GM18868 (cell line): Measurements from ENCODE around the gene PDE8B.

Experiments
- ATAC-seq: cut with Tn5 transposase; IDR thresholded peaks from one replicate; pipeline ENCODE4 v1.9.1; 2021; ENCODE audit warnings: mild to moderate bottlenecking, moderate library complexity; ENCODE audit not compliant: unreplicated experiment

PDE8B gene

GRCh38 chr5:77186652-77187370 is 23.7 kb upstream of the PDE8B start:
- ATAC-seq = no peak

GRCh38 chr5:77189421-77189820 is 21.1 kb upstream of the PDE8B start:
- ATAC-seq = no peak

GRCh38 chr5:77192441-77193050 is 17.9 kb upstream of the PDE8B start:
- ATAC-seq = no peak

- ATAC-seq = no peak
These were observed 15.7 kb upstream of the PDE8B start for GRCh38 chr5:77194762-77195161.

GRCh38 chr5:77197840-77198554 is 12.5 kb upstream of the PDE8B start:
- ATAC-seq = no peak

- no peak for ATAC-seq
These were observed 9.8 kb upstream of the PDE8B start for GRCh38 chr5:77200663-77201062.

- no peak for ATAC-seq
These were observed 8.3 kb upstream of the PDE8B start for GRCh38 chr5:77202145-77202544.

GRCh38 chr5:77204967-77205366 is 5.5 kb upstream of the PDE8B start:
- no peak for ATAC-seq

- no peak for ATAC-seq
These were observed 1.8 kb upstream of the PDE8B start for GRCh38 chr5:77208507-77209163.

- ATAC-seq = no peak
These were observed 887 bp upstream of the PDE8B start for GRCh38 chr5:77209495-77210090.

- no peak for ATAC-seq
These were observed 647 bp downstream of the PDE8B start for GRCh38 chr5:77210964-77211690.

GRCh38 chr5:77211691-77212047 is 1.2 kb downstream of the PDE8B start:
- ATAC-seq = no peak

- no peak for ATAC-seq
These were observed 3.1 kb downstream of the PDE8B start for GRCh38 chr5:77213601-77214000.

- ATAC-seq = no peak
These were observed 3.7 kb downstream of the PDE8B start for GRCh38 chr5:77214151-77214550.

GRCh38 chr5:77218263-77218662 is 7.8 kb downstream of the PDE8B start:
- ATAC-seq = no peak

- ATAC-seq = no peak
These were observed 10.6 kb downstream of the PDE8B start for GRCh38 chr5:77221115-77221514.

GRCh38 chr5:77222722-77223121 is 12.2 kb downstream of the PDE8B start:
- no peak for ATAC-seq

GRCh38 chr5:77223653-77224052 is 13.2 kb downstream of the PDE8B start:
- ATAC-seq = no peak

- no peak for ATAC-seq
These were observed 14.3 kb downstream of the PDE8B start for GRCh38 chr5:77224672-77225355.

GRCh38 chr5:77225531-77225930 is 15.1 kb downstream of the PDE8B start:
- ATAC-seq = no peak
